Activated naive CD8-positive, alpha-beta T cell treated with anti-CD3 and anti-CD28 coated beads, Interleukin-2, amount 10 ng/mL, durations not matched to agents 7 days and 5 days (primary cell): ENCODE data around the gene FANK1. TPM values are rescaled to one million over a fixed set of nuclear protein-coding genes. Genes with fewer than 3 reads are reported as not detected.
A peak's percentile ranks its signal among the peaks of the same experiment; 100 is the strongest.

Source experiments
- ATAC-seq: fragments of 150-1000 bp; cut with Tn5 transposase; one replicate; pipeline ENCODE4 v1.10.0; 2021; ENCODE audit warnings: low read depth, moderate library complexity
- POLR2A ChIA-PET: fragments of 350-600 bp; sonication (Branson Sonifier 250); formaldehyde crosslinking; loops from one replicate; lab custom pipeline; 2021; ENCODE audit warnings: antibody characterized with exemption; lab: Charles Lee
- DNase-seq: peaks from one replicate; pipeline ENCODE4 v3.0.0; 2021
- H3K27ac Mint-ChIP-seq: one replicate; pipeline ENCODE4 v1.8.0; 2022; ENCODE audit warnings: mild to moderate bottlenecking, mixed read lengths
- H3K27me3 Mint-ChIP-seq: one replicate; pipeline ENCODE4 v1.8.0; 2022; ENCODE audit warnings: mild to moderate bottlenecking, moderate library complexity, mixed read lengths
- H3K36me3 Mint-ChIP-seq: one replicate; pipeline ENCODE4 v1.8.0; 2021; ENCODE audit warnings: mild to moderate bottlenecking, mixed read lengths
- H3K4me1 Mint-ChIP-seq: one replicate; pipeline ENCODE4 v1.8.0; 2021; ENCODE audit warnings: mixed read lengths
- H3K4me3 Mint-ChIP-seq: one replicate; pipeline ENCODE4 v1.8.0; 2022; ENCODE audit warnings: mild to moderate bottlenecking, moderate library complexity, mixed read lengths
- H3K9me3 Mint-ChIP-seq: one replicate; pipeline ENCODE4 v1.8.0; 2021; ENCODE audit warnings: mixed read lengths
- total RNA-seq, 2 experiments: library from RNA; stranded (reverse); gene quantifications; one replicate each; pipeline ENCODE4 v1.2.3, GENCODE V29; 2021

The FANK1 gene
- total RNA-seq, 2 experiments from 2014 or later = 0.69 to 0.96 TPM

- POLR2A ChIA-PET = no interaction called here
- ATAC-seq = no peak
Measured at GRCh38 chr10:126016156-126016805, 119.9 kb downstream of the FANK1 start.

GRCh38 chr10:126016882-126017281 lies 120.5 kb downstream of the FANK1 start:
- H3K4me3 Mint-ChIP-seq = no peak overlapping the region
- no peak for DNase-seq
- H3K27me3 Mint-ChIP-seq = no peaks in the 10 kb centered on the region
- H3K27ac Mint-ChIP-seq = no peak overlapping the region
- POLR2A ChIA-PET = no interaction called here
- no peaks in the 10 kb centered on the region for H3K9me3 Mint-ChIP-seq
- H3K36me3 Mint-ChIP-seq = no peaks in the 10 kb centered on the region
- H3K4me1 Mint-ChIP-seq = no peaks in the 10 kb centered on the region
- no peak for ATAC-seq

More at GRCh38 chr10:126016156-126016805, 119.9 kb downstream of the FANK1 start:
- H3K4me3 Mint-ChIP-seq = no peak overlapping the region
- no peaks in the 10 kb centered on the region for H3K9me3 Mint-ChIP-seq
- H3K27ac Mint-ChIP-seq = no peak overlapping the region
- no peaks in the 10 kb centered on the region for H3K36me3 Mint-ChIP-seq
- no peaks in the 10 kb centered on the region for H3K27me3 Mint-ChIP-seq
- H3K4me1 Mint-ChIP-seq = no peaks in the 10 kb centered on the region
- DNase-seq = no peak

GRCh38 chr10:126017961-126018560 lies 121.7 kb downstream of the FANK1 start:
- no peak for ATAC-seq

GRCh38 chr10:126021833-126022500 lies 125.6 kb downstream of the FANK1 start:
- POLR2A ChIA-PET = no interaction called here
- H3K4me1 Mint-ChIP-seq = no peaks in the 10 kb centered on the region
- no peak for ATAC-seq
- H3K9me3 Mint-ChIP-seq = peaks cover 4% of the 10 kb centered on the region
- H3K27me3 Mint-ChIP-seq = peaks cover 5% of the 10 kb centered on the region
- H3K27ac Mint-ChIP-seq = no peak overlapping the region
- no peak for DNase-seq
- H3K36me3 Mint-ChIP-seq = no peaks in the 10 kb centered on the region
- no peak overlapping the region for H3K4me3 Mint-ChIP-seq

More at GRCh38 chr10:126017961-126018560, 121.7 kb downstream of the FANK1 start:
- no peak overlapping the region for H3K27ac Mint-ChIP-seq
- H3K4me3 Mint-ChIP-seq = no peak overlapping the region
- H3K27me3 Mint-ChIP-seq = no peaks in the 10 kb centered on the region
- no peaks in the 10 kb centered on the region for H3K4me1 Mint-ChIP-seq
- no peak for DNase-seq
- POLR2A ChIA-PET = no interaction called here
- no peaks in the 10 kb centered on the region for H3K36me3 Mint-ChIP-seq
- no peaks in the 10 kb centered on the region for H3K9me3 Mint-ChIP-seq

- H3K4me1 Mint-ChIP-seq = no peaks in the 10 kb centered on the region
- no peaks in the 10 kb centered on the region for H3K36me3 Mint-ChIP-seq
- POLR2A ChIA-PET = no interaction called here
- DNase-seq (no peak), ATAC-seq (no peak)
- peaks cover 5% of the 10 kb centered on the region for H3K27me3 Mint-ChIP-seq
- H3K27ac Mint-ChIP-seq = no peak overlapping the region
- H3K9me3 Mint-ChIP-seq = peaks cover 6% of the 10 kb centered on the region
- no peak overlapping the region for H3K4me3 Mint-ChIP-seq
Measured at GRCh38 chr10:126022841-126023240, 126.5 kb downstream of the FANK1 start.

GRCh38 chr10:126027692-126028091 lies 131.3 kb downstream of the FANK1 start:
- ATAC-seq (no peak), DNase-seq (no peak)
- H3K9me3 Mint-ChIP-seq = peaks cover 9% of the 10 kb centered on the region
- peaks cover 5% of the 10 kb centered on the region for H3K27me3 Mint-ChIP-seq
- no peaks in the 10 kb centered on the region for H3K36me3 Mint-ChIP-seq
- no peak overlapping the region for H3K4me3 Mint-ChIP-seq
- H3K27ac Mint-ChIP-seq = no peak overlapping the region
- POLR2A ChIA-PET = no interaction called here
- no peaks in the 10 kb centered on the region for H3K4me1 Mint-ChIP-seq

GRCh38 chr10:126029999-126030398 lies 133.6 kb downstream of the FANK1 start:
- Mint-ChIP-seq H3K27me3 (no peaks in the 10 kb centered on the region), H3K4me3 (no peak overlapping the region), H3K4me1 (no peaks in the 10 kb centered on the region), H3K9me3 (peaks cover 12% of the 10 kb centered on the region), H3K27ac (no peak overlapping the region), H3K36me3 (no peaks in the 10 kb centered on the region)
- ATAC-seq (no peak), DNase-seq (no peak)
- POLR2A ChIA-PET = no interaction called here

- H3K9me3 Mint-ChIP-seq = peaks cover 4% of the 10 kb centered on the region
- H3K27ac Mint-ChIP-seq = no peak overlapping the region
- no peaks in the 10 kb centered on the region for H3K36me3 Mint-ChIP-seq
- POLR2A ChIA-PET = no interaction called here
- ATAC-seq = no peak
- no peak overlapping the region for H3K4me3 Mint-ChIP-seq
- no peaks in the 10 kb centered on the region for H3K27me3 Mint-ChIP-seq
- no peak for DNase-seq
- no peaks in the 10 kb centered on the region for H3K4me1 Mint-ChIP-seq
Measured at GRCh38 chr10:126034586-126034985, 138.2 kb downstream of the FANK1 start.

GRCh38 chr10:126036515-126036914 lies 140.2 kb downstream of the FANK1 start:
- Mint-ChIP-seq H3K4me3 (no peak overlapping the region), H3K27me3 (no peaks in the 10 kb centered on the region)
- no peak for ATAC-seq

GRCh38 chr10:126037946-126038345 lies 141.6 kb downstream of the FANK1 start:
- Mint-ChIP-seq H3K4me1 (peaks cover 7% of the 10 kb centered on the region), H3K27ac (no peak overlapping the region), H3K4me3 (no peak overlapping the region), H3K9me3 (peaks cover 4% of the 10 kb centered on the region), H3K27me3 (no peaks in the 10 kb centered on the region), H3K36me3 (no peaks in the 10 kb centered on the region)
- ATAC-seq (no peak), DNase-seq (no peak)
- POLR2A ChIA-PET = no interaction called here

More at GRCh38 chr10:126036515-126036914, 140.2 kb downstream of the FANK1 start:
- Mint-ChIP-seq H3K9me3 (peaks cover 4% of the 10 kb centered on the region), H3K36me3 (no peaks in the 10 kb centered on the region), H3K4me1 (peaks cover 2% of the 10 kb centered on the region), H3K27ac (no peak overlapping the region)
- POLR2A ChIA-PET = no interaction called here
- DNase-seq = no peak

- H3K27ac Mint-ChIP-seq = no peak overlapping the region
- no peaks in the 10 kb centered on the region for H3K36me3 Mint-ChIP-seq
- DNase-seq (no peak), ATAC-seq (no peak)
- no peaks in the 10 kb centered on the region for H3K9me3 Mint-ChIP-seq
- peaks cover 7% of the 10 kb centered on the region for H3K4me1 Mint-ChIP-seq
- no peak overlapping the region for H3K4me3 Mint-ChIP-seq
- H3K27me3 Mint-ChIP-seq = peaks cover 2% of the 10 kb centered on the region
- POLR2A ChIA-PET = no interaction called here
Measured at GRCh38 chr10:126041117-126041516, 144.8 kb downstream of the FANK1 start.

GRCh38 chr10:126041804-126042231 lies 145.5 kb downstream of the FANK1 start:
- DNase-seq = peak; percentile 51
- Mint-ChIP-seq H3K36me3 (no peaks in the 10 kb centered on the region), H3K27ac (peak overlapping the region; percentile 42), H3K9me3 (no peaks in the 10 kb centered on the region), H3K4me3 (peak overlapping the region; percentile 4), H3K27me3 (peaks cover 2% of the 10 kb centered on the region), H3K4me1 (peaks cover 7% of the 10 kb centered on the region)
- ATAC-seq = peak; percentile 96
- POLR2A ChIA-PET = no interaction called here

GRCh38 chr10:126042354-126042753 lies 146.0 kb downstream of the FANK1 start:
- Mint-ChIP-seq H3K4me1 (peaks cover 7% of the 10 kb centered on the region), H3K9me3 (no peaks in the 10 kb centered on the region), H3K27ac (peak overlapping the region; percentile 42), H3K4me3 (no peak overlapping the region), H3K36me3 (no peaks in the 10 kb centered on the region), H3K27me3 (peaks cover 2% of the 10 kb centered on the region)
- no peak for ATAC-seq
- POLR2A ChIA-PET = no interaction called here
- no peak for DNase-seq

GRCh38 chr10:126042906-126043305 lies 146.5 kb downstream of the FANK1 start:
- H3K36me3 Mint-ChIP-seq = no peaks in the 10 kb centered on the region
- no peaks in the 10 kb centered on the region for H3K9me3 Mint-ChIP-seq
- H3K4me3 Mint-ChIP-seq = no peak overlapping the region
- peaks cover 2% of the 10 kb centered on the region for H3K27me3 Mint-ChIP-seq
- POLR2A ChIA-PET = no interaction called here
- DNase-seq (no peak), ATAC-seq (no peak)
- H3K27ac Mint-ChIP-seq = no peak overlapping the region
- peaks cover 7% of the 10 kb centered on the region for H3K4me1 Mint-ChIP-seq
